Measurements from ENCODE around the gene FOXQ1. TPM values are rescaled to one million over a fixed set of nuclear protein-coding genes. Genes with fewer than 3 reads are reported as not detected.
"Not testable (repeated sequence)": the region's sequence is repeated elsewhere in the genome, so short reads cannot be mapped to it uniquely, and the experiment has no call there.

Gene FOXQ1
- polyA plus RNA-seq, 1 of the 3 experiments (the other 2 are of a cell fraction), result not detected

- Histone ChIP-seq H3K4me3 (ENCODE audit: low read depth in 2 of 2, low read length in 1 of 2) (no peak overlapping the region), H3K27ac (ENCODE audit: low read depth in 2 of 2, low read length in 1 of 2) (no peak overlapping the region), H3K79me2 (ENCODE audit: insufficient read depth) (no peaks in the 10 kb centered on the region), H3K4me2 (no peak overlapping the region), H3K9me3 (no peaks in the 10 kb centered on the region), H3K4me1 (ENCODE audit: control insufficient read depth in 1 of 2, insufficient read depth in 2 of 2, low read depth in 1 of 2, low read length in 1 of 2) (no peaks in the 10 kb centered on the region), H3F3A (replicated peaks; ENCODE audit: insufficient read depth) (no peaks in the 10 kb centered on the region), H3K9ac (no peak overlapping the region), H3K27me3 (ENCODE audit: insufficient read depth) (no peaks in the 10 kb centered on the region), H3K9me2 (no peaks in the 10 kb centered on the region), H2AFZ (ENCODE audit: low read depth) (no peak overlapping the region), H4K20me1 (ENCODE audit: insufficient read depth) (no peaks in the 10 kb centered on the region), H3K36me3 (replicated peaks in 1 of 2; ENCODE audit: control insufficient read depth in 1 of 2, insufficient read depth in 2 of 2, low read length in 1 of 2) (no peaks in the 10 kb centered on the region)
- no peak for TF ChIP-seq ZBTB33 (IDR thresholded peaks at IDR 0.05; ENCODE audit: borderline replicate concordance, low read depth)
- no peak for TF ChIP-seq NFIC (IDR thresholded peaks at IDR 0.05; ENCODE audit: borderline replicate concordance)
- TF ChIP-seq EP300 (IDR thresholded peaks at IDR 0.05; ENCODE audit: borderline replicate concordance in 1 of 2, low read depth in 1 of 2, low read length in 1 of 2), result no peak
- no peak for TF ChIP-seq RFX5 (IDR thresholded peaks at IDR 0.05; ENCODE audit: low read length)
- no peak for TF ChIP-seq PBX3 (IDR thresholded peaks at IDR 0.05)
- no peak for TF ChIP-seq RAD21 (IDR thresholded peaks at IDR 0.05; ENCODE audit: low read length)
- TF ChIP-seq JUND (IDR thresholded peaks at IDR 0.05), result no peak
- TF ChIP-seq FOXJ3 (CRISPR knock-in tag; IDR thresholded peaks at IDR 0.05), result no peak
- TF ChIP-seq SMC3 (IDR thresholded peaks at IDR 0.05; ENCODE audit: low read depth, low read length), result no peak
- no peak for TF ChIP-seq GATA2 (CRISPR knock-in tag; IDR thresholded peaks at IDR 0.05)
- no peak for TF ChIP-seq ELF1 (IDR thresholded peaks at IDR 0.05)
- no peak for TF ChIP-seq SIN3A (IDR thresholded peaks at IDR 0.05; ENCODE audit: borderline replicate concordance, low read depth, low read length)
- TF ChIP-seq TEAD4 (IDR thresholded peaks at IDR 0.05; ENCODE audit: borderline replicate concordance, insufficient read depth), result no peak
- ChIA-PET POLR2A (no interaction called here), CTCF (no interaction called here)
- no peak for DNase-seq
- 0% methylated on average over 1 of the region's 1 CpG for WGBS (ENCODE audit: low lambda C conversion rate)
Measured at GRCh38 chr6:1349655-1350054, 37.8 kb downstream of the FOXQ1 start.

GRCh38 chr6:1351381-1352008 lies 39.6 kb downstream of the FOXQ1 start:
- Histone ChIP-seq H3K9me2 (no peaks in the 10 kb centered on the region), H4K20me1 (ENCODE audit: insufficient read depth) (no peaks in the 10 kb centered on the region), H3K36me3 (replicated peaks in 1 of 2; ENCODE audit: control insufficient read depth in 1 of 2, insufficient read depth in 2 of 2, low read length in 1 of 2) (no peaks in the 10 kb centered on the region), H3K9me3 (no peaks in the 10 kb centered on the region), H3K27ac (ENCODE audit: low read depth in 2 of 2, low read length in 1 of 2) (no peak overlapping the region), H2AFZ (ENCODE audit: low read depth) (no peak overlapping the region), H3K79me2 (ENCODE audit: insufficient read depth) (no peaks in the 10 kb centered on the region), H3F3A (replicated peaks; ENCODE audit: insufficient read depth) (no peaks in the 10 kb centered on the region), H3K27me3 (ENCODE audit: insufficient read depth) (no peaks in the 10 kb centered on the region), H3K9ac (no peak overlapping the region), H3K4me1 (ENCODE audit: control insufficient read depth in 1 of 2, insufficient read depth in 2 of 2, low read depth in 1 of 2, low read length in 1 of 2) (no peaks in the 10 kb centered on the region), H3K4me3 (ENCODE audit: low read depth in 2 of 2, low read length in 1 of 2) (no peak overlapping the region), H3K4me2 (no peak overlapping the region)
- CTCF ChIA-PET, result interaction anchor here (1.2 kb wide), 1 partner anchor 46 kb away, joined by 4 read pairs; no protein-coding TSS in a partner anchor
- WGBS (ENCODE audit: low lambda C conversion rate), result 5% methylated on average over 2 of the region's 2 CpGs
- TF ChIP-seq NRF1 (IDR thresholded peaks at IDR 0.05; ENCODE audit: low read depth, low read length) (no peak), RFX5 (IDR thresholded peaks at IDR 0.05; ENCODE audit: low read length) (no peak), EP300 (IDR thresholded peaks at IDR 0.05; ENCODE audit: borderline replicate concordance in 1 of 2, low read depth in 1 of 2, low read length in 1 of 2) (no peak), GABPA (IDR thresholded peaks at IDR 0.05; ENCODE audit: low read depth) (no peak), GATA2 (CRISPR knock-in tag; IDR thresholded peaks at IDR 0.05) (no peak), SIN3A (IDR thresholded peaks at IDR 0.05; ENCODE audit: borderline replicate concordance, low read depth, low read length) (no peak), CTCF (IDR thresholded peaks at IDR 0.05) (no peak), FOXJ3 (CRISPR knock-in tag; IDR thresholded peaks at IDR 0.05) (no peak), RXRA (IDR thresholded peaks at IDR 0.05; ENCODE audit: borderline replicate concordance, low read depth) (no peak), POLR2AphosphoS5 (IDR thresholded peaks at IDR 0.05; ENCODE audit: low read depth, low read length) (no peak), ELF1 (IDR thresholded peaks at IDR 0.05) (no peak)
- POLR2A ChIA-PET, result no interaction called here
- DNase-seq, result no peak

- H3K79me2 ChIP-seq (ENCODE audit: insufficient read depth); H4K20me1 ChIP-seq (ENCODE audit: insufficient read depth); H3K27me3 ChIP-seq (ENCODE audit: insufficient read depth); DNase-seq; H3K9me2 ChIP-seq; H3F3A ChIP-seq (replicated peaks; ENCODE audit: insufficient read depth); H3K27ac ChIP-seq (ENCODE audit: low read depth in 2 of 2, low read length in 1 of 2); H3K9me3 ChIP-seq; H2AFZ ChIP-seq (ENCODE audit: low read depth); H3K4me2 ChIP-seq; H3K36me3 ChIP-seq (replicated peaks in 1 of 2; ENCODE audit: control insufficient read depth in 1 of 2, insufficient read depth in 2 of 2, low read length in 1 of 2); CTCF ChIA-PET; H3K9ac ChIP-seq; H3K4me1 ChIP-seq (ENCODE audit: control insufficient read depth in 1 of 2, insufficient read depth in 2 of 2, low read depth in 1 of 2, low read length in 1 of 2); POLR2A ChIA-PET; H3K4me3 ChIP-seq (ENCODE audit: low read depth in 2 of 2, low read length in 1 of 2): not testable (repeated sequence)
Measured at GRCh38 chr6:1355068-1355467, 43.2 kb downstream of the FOXQ1 start.

Data from SK-N-SH (cell line).